HG03066 (cell line): ENCODE data around the gene PRRC2B.
"Not testable (repeated sequence)": the region's sequence is repeated elsewhere in the genome, so short reads cannot be mapped to it uniquely, and the experiment has no call there.

Source experiments
- ATAC-seq: cut with Tn5 transposase; IDR thresholded peaks from one replicate; pipeline ENCODE4 v1.9.1; 2021; ENCODE audit warnings: low read depth; ENCODE audit not compliant: unreplicated experiment

Gene PRRC2B

DNA sequence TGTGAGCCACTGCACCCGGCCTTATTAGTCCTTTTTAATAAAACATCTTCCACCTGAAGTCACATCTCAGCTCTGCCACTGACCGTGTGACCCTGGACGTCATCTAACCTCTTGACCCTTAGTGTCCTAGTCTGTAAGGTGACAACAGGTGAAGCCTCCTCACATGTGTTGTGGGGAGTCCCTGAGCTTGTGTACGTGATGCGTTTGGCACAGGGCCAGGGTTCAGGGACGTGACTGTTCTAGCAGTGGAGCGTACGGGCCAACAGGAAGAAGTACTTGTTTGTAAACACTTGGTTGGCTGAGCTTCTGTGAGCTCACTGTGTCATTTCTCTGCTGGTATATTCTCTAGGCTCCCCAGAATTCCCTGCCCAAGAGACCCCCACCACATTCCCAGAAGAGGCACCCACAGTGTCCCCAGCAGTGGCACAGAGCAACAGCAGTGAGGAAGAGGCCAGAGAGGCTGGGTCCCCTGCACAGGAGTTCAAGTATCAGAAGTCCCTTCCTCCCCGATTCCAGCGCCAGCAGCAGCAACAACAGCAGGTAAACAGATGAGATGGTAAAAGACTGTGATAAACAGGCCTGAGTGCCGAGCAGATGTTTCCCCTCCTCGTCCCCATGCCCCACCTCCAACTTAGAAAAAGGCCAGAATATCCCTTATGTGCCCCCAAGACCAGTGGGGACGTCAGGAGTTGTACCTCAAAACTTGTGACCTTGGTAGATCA is 73.5 kb downstream of the PRRC2B start:
- ATAC-seq: no peak

DNA sequence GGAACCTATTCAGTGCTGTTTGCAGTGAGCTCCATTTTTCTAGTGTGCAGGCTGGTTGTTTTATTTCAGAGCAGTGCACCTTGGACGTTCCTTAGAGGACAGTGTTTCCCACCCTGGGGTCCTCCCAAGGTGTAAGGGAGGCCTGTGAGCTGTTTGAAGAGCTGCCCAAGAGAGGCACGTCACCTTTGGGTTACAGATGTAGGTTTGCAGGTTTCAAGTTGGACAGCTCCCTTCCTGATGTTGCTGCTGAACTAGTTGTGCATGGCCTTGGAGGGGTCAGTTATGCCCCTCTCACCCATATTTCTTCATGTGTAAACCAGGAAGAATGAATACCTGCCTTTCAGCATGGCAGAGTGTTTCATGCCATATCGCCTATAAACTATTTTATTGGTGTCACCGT is 74.1 kb downstream of the PRRC2B start:
- no peak for ATAC-seq

DNA sequence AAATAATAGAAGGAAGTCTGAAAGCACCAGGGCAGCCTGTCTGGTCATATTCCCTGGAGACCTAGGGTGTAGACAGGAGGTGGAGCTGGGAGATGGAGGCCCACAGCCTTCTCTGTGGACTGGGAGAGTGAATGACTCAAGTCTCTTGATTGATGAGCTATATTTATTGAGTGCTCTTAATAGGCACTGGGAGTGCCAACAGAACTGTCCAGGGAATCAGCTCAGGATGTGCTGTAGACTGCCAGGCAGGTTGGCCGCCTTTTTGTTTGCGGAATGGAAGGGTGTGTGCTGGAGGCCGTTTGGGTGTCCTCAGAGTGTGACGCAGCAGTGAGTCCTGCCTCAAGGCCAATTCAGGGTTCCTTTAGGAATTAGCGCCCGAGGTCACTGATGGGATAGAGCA is 75.5 kb downstream of the PRRC2B start:
- no peak for ATAC-seq

DNA sequence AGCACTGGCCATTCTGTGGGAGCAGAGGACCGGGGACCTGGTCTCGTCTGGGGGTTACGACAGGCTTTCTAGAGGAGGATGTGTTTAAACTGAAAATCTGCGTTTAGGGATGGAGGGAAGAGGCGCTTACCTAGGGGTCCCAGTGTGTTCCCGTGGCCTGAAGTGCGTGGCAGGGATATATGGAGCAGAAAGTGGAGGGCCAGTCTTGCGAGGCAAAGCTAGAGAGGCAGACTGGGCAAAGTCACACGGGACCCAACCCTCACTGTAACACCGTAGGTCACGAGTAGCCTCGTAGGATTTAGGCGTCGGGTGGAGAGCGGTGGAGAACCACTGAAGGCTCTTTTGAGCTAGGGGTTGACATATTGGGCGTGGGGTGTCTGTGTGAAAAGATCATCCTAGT is 76.1 kb downstream of the PRRC2B start:
- ATAC-seq: no peak

DNA sequence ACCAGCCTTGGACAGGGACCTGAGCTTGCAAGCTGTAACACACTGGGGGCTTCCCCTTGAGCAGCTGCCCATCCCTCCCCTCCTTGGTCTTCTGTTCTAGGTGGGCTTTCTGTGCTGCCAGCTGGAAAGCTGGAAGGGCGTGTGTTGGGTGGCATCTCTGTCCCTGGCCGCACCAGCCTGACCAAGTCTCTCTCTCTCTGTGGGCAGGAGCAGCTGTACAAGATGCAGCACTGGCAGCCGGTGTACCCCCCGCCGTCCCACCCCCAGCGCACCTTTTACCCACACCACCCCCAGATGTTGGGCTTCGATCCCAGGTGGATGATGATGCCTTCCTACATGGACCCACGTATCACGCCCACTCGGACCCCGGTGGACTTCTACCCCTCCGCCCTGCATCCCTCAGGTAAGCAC is 76.7 kb downstream of the PRRC2B start:
- ATAC-seq: no peak

DNA sequence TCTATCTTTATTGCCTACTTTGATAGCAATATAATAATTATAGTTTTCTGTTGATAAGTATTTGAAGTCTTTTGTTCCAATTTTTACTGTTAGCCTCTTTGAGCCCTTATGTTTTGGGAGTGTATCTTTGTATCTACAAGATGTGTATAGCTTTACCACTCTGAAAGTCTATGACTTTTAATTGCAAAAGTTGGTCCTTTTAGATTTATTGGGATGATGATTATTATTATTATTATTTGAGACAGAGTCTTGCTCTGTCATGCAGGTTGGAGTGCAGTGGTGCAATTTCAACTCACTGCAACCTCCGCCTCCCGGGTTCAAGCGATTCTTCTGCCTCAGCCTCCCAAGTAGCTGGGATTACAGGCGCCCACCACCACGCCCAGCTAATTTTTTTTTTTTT is 78.2 kb downstream of the PRRC2B start:
- not testable (repeated sequence) for ATAC-seq

DNA sequence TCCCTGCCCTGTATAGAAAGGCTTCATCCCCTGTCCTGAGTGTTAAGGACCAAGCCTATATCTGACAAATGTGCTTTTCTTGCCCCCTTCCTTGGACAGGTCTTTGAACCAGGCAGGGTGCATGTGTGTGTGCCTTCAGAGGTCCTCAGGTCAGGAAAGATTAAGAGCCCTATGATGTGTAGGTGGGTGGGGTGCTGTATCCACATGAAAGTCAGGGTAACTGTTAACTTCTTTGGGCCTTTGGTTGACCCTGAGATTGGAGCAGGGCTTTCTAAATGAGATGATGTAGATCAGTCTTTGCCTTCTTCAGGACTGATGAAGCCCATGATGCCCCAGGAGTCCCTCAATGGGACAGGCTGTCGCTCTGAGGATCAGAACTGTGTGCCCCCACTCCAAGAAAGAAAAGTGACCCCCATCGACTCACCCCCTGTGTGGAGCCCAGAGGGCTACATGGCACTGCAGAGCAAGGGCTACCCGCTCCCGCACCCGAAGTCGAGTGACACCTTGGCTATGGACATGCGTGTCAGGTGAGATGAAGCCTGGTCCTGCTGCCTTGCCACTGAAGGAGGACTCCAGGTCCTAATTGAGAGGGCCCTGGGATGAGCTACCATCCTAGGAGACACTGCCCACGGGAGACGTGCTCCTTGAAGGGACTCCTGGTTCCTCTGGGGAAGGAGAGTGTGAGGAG is 79.5 kb downstream of the PRRC2B start:
- no peak for ATAC-seq

DNA sequence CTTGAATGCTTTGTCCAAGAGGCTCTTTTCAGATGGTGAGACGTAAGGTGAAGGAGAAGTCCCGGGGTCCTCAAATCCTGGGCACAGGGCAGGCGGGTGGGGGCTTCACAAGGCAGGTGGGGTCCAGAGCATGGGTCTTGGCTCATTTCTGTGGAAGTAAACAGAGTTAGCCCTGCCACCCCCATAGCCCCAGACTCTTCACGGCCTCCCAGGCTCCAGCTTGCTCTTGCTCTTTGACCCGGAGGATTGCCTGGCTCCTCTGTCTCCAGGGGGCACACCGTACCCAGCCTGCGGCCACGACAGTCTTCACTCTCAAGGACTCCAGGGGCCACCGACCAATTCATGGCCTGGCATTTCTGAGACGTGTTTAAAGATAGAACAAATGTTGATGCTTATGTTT is 80.0 kb downstream of the PRRC2B start:
- no peak for ATAC-seq

DNA sequence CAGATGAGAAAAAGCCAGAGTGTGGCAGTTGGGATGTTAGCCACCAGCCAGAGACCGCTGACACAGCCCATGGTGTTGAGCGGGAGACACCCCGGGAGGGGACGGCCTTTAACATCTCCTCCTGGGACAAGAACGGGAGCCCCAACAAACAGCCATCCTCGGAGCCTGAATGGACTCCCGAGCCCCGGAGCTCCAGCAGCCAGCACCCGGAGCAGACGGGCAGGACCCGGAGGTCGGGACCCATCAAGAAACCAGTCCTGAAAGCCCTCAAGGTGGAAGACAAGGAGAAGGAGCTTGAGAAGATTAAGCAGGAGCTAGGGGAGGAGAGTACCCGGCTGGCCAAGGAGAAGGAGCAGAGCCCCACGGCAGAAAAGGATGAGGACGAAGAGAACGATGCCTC is 80.8 kb downstream of the PRRC2B start:
- no peak for ATAC-seq

DNA sequence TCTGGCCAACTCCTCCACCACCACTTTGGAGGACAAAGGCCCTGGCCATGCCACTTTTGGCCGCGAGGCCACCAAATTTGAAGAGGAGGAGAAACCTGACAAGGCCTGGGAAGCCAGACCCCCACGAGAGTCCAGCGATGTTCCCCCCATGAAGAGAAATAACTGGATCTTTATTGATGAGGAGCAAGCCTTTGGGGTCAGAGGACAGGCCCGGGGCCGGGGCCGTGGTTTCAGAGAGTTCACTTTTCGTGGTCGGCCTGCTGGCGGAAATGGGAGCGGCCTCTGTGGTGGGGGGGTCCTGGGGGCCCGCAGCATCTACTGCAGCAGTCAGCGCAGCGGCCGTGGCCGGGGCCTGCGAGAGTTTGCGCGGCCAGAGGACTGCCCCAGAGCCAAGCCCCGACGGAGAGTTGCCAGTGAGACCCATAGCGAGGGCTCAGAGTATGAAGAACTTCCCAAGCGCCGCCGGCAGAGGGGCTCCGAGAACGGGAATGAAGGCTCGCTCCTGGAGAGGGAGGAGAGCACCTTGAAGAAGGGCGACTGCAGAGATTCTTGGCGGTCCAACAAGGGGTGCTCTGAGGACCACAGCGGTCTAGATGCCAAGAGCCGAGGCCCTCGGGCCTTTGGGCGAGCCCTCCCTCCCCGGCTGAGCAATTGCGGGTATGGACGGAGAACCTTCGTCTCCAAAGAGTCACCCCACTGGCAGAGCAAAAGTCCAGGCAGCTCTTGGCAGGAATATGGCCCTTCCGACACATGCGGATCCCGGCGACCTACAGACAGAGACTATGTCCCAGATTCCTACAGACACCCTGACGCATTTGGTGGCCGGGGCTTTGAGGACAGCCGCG is 81.4 kb downstream of the PRRC2B start:
- no peak for ATAC-seq

DNA sequence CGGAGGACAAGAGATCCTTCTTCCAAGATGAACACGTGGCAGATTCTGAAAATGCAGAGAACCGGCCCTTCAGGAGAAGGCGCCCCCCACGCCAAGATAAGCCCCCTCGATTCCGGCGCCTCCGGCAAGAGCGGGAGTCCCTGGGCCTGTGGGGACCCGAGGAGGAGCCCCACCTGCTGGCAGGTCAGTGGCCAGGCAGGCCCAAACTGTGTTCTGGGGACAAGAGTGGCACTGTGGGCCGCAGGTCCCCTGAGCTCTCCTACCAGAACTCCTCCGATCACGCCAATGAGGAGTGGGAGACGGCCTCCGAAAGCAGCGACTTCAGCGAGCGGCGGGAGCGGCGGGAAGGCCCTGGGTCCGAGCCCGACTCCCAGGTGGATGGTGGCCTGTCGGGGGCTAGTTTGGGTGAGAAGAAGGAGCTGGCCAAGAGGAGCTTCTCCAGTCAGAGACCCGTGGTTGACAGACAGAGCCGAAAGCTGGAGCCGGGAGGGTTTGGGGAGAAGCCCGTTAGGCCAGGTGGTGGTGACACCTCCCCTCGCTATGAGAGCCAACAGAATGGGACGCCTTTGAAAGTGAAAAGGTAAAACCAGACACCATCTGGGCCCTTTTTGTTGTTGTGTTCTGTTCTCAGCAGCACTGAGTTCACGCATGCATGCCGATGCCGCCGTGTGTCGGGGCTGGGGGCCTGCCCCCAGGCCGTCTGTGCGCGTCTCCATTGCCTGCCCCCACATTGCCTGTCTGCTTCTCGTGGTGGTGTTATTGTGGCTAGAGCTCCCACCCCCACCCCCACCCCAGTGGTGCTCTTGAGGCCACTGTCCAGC is 82.3 kb downstream of the PRRC2B start:
- ATAC-seq: no peak

DNA sequence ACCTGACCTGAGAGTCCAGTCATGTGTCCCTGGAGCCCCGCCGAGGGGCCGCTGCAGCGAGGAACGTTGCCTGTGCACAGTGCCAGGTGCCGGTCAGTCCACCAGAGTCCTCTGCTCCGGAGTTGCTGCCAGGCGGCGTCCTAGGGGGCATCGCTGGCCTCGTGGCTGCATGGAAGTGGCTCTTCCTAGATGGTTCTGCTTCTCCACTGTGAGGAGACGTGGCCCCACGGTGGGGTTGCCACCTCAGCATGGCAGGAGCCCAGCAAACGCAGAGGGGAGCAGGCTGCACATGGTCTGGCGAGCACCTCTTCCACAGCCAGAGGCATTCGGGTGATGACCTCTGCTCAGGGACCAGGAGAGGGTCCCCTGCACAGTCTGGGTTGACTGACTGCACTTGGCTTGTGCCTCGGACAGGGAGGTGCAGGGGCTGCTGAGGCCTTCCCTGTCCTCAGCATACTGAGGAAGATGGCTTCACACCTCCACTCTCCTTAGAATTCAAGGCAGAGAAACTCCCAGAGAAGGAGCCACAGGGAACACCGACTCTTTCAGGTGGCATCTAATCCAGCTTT is 83.0 kb downstream of the PRRC2B start:
- ATAC-seq: no peak

DNA sequence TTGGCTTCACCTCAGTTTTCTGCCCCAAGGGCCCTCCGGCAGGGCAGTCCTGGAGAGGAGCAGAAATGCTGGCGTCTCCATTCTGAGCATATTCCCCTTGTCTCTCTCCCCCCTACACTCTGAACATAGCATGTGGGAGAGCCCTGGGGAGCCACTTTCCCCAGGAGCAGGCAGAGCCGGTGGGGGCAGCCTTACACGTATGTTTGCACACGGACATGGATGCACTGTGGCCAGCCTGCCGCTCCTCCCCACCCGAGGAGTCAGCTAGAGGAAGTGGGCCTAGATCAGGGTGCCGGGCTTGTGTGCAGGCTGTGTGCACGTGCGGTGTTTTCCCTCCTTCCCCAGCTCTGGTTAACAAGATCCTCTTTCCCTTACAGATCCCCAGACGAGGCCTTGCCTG is 83.5 kb downstream of the PRRC2B start:
- ATAC-seq: no peak

DNA sequence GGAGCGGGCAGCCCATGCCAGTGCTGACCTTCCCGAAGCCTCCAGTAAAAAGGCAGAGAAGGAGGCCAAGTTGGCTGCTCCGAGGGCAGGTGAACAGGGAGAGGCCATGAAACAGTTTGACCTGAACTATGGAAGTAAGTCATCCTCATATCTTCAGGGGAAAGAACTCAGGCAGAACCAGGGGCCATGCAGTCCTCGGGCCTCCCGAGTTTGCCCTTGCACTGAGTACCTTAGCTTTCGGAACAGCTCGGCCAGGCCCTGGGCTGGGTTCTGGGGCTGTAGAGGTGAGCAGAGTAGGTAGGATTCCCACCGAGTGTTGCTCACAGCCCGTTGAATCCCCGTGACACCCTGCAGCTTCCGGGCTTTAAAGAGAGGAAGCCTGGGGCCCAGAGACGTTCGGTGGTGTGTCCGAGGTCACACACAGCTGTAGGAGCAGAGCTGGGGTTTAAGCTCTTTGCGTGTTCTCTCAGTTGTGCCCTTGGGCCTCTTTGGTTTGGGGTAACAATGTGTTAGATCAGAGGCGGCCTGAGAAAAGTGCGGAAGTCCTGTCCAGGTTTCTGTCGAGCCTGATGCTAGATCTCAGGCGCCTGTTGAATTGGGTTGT is 84.0 kb downstream of the PRRC2B start:
- no peak for ATAC-seq

DNA sequence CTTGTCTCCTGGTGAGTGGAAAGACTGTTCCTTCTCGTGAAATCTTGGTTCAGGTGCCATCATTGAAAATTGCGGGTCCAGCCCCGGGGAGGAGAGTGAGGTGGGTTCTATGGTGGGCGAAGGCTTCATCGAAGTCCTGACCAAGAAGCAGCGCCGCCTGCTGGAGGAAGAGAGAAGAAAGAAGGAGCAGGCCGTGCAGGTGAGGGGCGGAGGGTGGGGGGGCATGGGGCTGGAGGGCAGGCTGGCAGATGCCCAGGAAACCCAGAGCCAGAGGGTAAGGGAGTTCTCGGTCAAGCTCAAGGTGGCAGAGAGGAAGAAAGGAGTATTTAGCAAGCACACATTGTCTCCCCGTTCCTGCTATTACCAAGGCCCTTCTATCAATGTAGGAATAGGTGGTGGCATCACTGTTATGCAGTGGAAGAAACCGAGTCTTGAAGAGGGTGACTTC is 84.6 kb downstream of the PRRC2B start:
- ATAC-seq: no peak

DNA sequence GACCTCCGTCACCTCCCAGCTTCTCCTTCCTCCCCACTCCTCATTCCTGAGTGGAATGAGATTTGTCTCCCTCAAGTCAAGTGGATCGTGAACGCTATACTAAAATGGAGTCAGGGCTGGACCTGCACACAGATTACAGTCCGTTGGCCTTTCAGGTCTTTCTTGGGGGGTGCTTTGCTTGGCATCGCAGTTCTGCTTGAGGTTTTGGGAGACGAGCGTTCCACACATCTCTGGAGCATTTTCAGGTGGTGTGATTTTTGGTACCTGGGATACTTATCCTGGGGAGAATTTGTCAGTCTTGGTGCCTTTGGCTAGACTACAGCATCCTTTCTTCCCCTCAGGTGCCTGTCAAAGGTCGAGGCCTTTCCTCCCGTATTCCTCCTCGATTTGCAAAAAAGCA is 85.0 kb downstream of the PRRC2B start:
- no peak for ATAC-seq

DNA sequence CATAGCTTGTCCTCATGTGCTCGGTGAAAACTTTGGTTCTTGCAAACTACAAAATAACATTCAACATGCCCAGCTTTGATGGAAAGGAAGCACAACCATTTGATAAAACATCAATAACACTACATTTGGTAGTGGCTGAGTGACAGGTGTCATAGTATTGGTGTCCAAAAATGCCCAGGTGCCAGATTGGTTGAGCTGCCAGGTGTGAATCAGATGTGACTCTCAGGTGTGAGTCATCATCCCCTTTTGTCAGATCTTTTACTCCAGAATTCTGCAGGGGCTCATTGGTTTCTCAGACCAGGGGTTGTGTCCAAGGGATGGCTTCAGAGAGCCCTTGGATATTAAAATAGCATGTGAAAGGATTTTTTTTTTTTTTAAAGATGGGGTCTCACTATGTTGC is 86.4 kb downstream of the PRRC2B start:
- no peak for ATAC-seq

DNA sequence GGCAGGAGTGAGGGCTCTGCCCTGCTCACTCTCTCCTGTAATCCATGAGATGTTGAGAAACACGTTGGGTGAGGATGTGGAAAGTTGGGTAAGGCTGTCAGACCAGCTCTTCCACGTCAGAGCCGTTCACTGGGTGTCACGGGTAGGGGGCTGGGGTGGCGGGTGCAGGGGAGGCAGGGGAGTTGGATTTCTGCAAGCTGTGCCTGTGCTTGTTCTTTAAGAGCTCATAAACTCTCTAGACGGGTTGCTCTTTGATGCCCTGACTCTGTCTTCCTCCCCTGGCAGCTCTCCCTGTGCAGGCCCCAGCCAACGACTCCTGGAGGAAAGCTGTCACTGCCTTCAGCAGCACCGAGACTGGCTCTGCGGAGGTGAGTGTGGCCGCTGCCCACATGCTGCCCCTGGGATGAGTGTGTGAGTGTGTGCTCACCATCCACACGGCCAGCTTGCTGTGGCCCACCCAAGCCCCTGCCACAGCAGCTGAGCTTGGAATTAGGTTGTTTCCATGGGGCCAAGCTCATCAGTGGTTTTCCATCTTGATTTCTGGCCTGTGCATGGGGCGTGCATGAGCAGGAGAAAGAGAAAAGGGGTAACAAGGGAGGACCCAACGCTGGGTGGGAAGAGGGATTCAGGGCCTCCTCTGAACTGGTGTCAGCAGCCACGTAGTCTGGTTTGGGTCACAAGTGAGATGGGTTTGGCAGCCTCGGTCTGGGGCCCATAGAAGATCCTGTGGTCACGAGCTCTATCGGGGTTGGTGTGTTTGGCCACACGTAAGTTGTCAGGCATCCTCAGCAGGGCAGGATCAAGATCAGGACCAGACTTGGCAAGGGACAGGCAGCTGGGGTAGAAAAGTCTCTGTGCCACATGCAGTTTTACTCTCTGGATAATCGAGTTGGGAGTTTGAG is 87.8 kb downstream of the PRRC2B start:
- no peak for ATAC-seq
